Mesenchymal stem cell (in vitro differentiated cells and primary cell): ENCODE measurements around the gene SMIM34.
"Not testable (repeated sequence)": the region's sequence is repeated elsewhere in the genome, so short reads cannot be mapped to it uniquely, and the experiment has no call there.

Experiments
- DNase-seq: peaks from one replicate; pipeline ENCODE4 v3.0.0-alpha.2; 2013
- H2AFZ ChIP-seq: one replicate; pipeline ENCODE4 v1.6.1; 2013; ENCODE audit warnings: low read depth, mild to moderate bottlenecking, control low read depth, inconsistent platforms, low read length, moderate library complexity
- H2AK5ac ChIP-seq: 2 replicates; pipeline ENCODE4 v1.6.1; 2013; ENCODE audit warnings: low read length, moderate library complexity, mild to moderate bottlenecking, inconsistent platforms; ENCODE audit not compliant: severe bottlenecking
- H2BK120ac ChIP-seq: one replicate; pipeline ENCODE4 v1.6.1; 2013; ENCODE audit warnings: low read depth, mild to moderate bottlenecking, inconsistent platforms, low read length, moderate library complexity
- H2BK12ac ChIP-seq, 2 experiments: one replicate each; pipeline ENCODE4 v1.6.1; 2013; ENCODE audit warnings: inconsistent platforms in 2 of 2, low read length in 2 of 2, mild to moderate bottlenecking in 2 of 2, moderate library complexity in 2 of 2, control low read depth in 1 of 2
- H2BK15ac ChIP-seq: one replicate; pipeline ENCODE4 v1.6.1; 2013; ENCODE audit warnings: mild to moderate bottlenecking, low read depth, inconsistent platforms; ENCODE audit not compliant: poor library complexity, severe bottlenecking
- H2BK5ac ChIP-seq: 2 replicates; pipeline ENCODE4 v1.6.1; 2013; ENCODE audit warnings: low read depth, mild to moderate bottlenecking, low read length, control low read depth, inconsistent platforms; ENCODE audit not compliant: poor library complexity, severe bottlenecking
- H3K14ac ChIP-seq, 2 experiments: one replicate each; pipeline ENCODE4 v1.6.1; 2013; ENCODE audit warnings: inconsistent platforms in 2 of 2, low read length in 2 of 2, control low read depth in 1 of 2, mild to moderate bottlenecking in 1 of 2, moderate library complexity in 1 of 2
- H3K18ac ChIP-seq, 2 experiments: one replicate each; pipeline ENCODE4 v1.6.1; 2013; ENCODE audit warnings: inconsistent platforms in 2 of 2, low read length in 2 of 2, control low read depth in 1 of 2, low read depth in 1 of 2, mild to moderate bottlenecking in 1 of 2
- H3K23ac ChIP-seq, 2 experiments: one replicate each; pipeline ENCODE4 v1.6.1; 2013; ENCODE audit warnings: inconsistent platforms in 2 of 2, low read length in 2 of 2, mild to moderate bottlenecking in 2 of 2, moderate library complexity in 2 of 2, control low read depth in 1 of 2
- H3K27ac ChIP-seq: 2 replicates; pipeline ENCODE4 v1.5.1; 2013; ENCODE audit warnings: mild to moderate bottlenecking, moderate library complexity, low read length, control low read depth, inconsistent platforms; ENCODE audit not compliant: poor library complexity, severe bottlenecking
- H3K27me3 ChIP-seq, 2 experiments: 2 replicates each; pipeline versions ENCODE4 v1.6.1 to v1.7.0; 2013; ENCODE audit warnings: low read length in 2 of 2, mild to moderate bottlenecking in 2 of 2, moderate library complexity in 2 of 2, control low read depth in 1 of 2, inconsistent platforms in 1 of 2; ENCODE audit not compliant: control insufficient read depth in 1 of 2, insufficient read depth in 1 of 2
- H3K36me3 ChIP-seq, 2 experiments: 2 replicates each; pipeline versions ENCODE4 v1.6.1 to v1.7.0; 2013; ENCODE audit warnings: low read length in 2 of 2, control low read depth in 1 of 2, inconsistent platforms in 1 of 2, low read depth in 1 of 2, mild to moderate bottlenecking in 1 of 2; ENCODE audit not compliant: insufficient read depth in 2 of 2, control insufficient read depth in 1 of 2
- H3K4ac ChIP-seq, 2 experiments: one replicate each; pipeline ENCODE4 v1.6.1; 2013; ENCODE audit warnings: inconsistent platforms in 2 of 2, low read length in 2 of 2, mild to moderate bottlenecking in 2 of 2, moderate library complexity in 2 of 2, control low read depth in 1 of 2, low read depth in 1 of 2
- H3K4me1 ChIP-seq: 2 replicates; pipeline ENCODE4 v1.6.1; 2013; ENCODE audit warnings: low read depth, low read length, control low read depth; ENCODE audit not compliant: control insufficient read depth, insufficient read depth
- H3K4me2 ChIP-seq: 2 replicates; pipeline ENCODE4 v1.6.1; 2013; ENCODE audit warnings: low read length, mild to moderate bottlenecking, inconsistent platforms; ENCODE audit not compliant: poor library complexity, severe bottlenecking
- H3K4me3 ChIP-seq, 2 experiments: 2 replicates each; pipeline versions ENCODE4 v1.5.1 to v1.7.0; 2013; ENCODE audit warnings: low read length in 2 of 2, mild to moderate bottlenecking in 2 of 2, control low read depth in 1 of 2, low read depth in 1 of 2; ENCODE audit not compliant: insufficient read depth in 1 of 2
- H3K79me1 ChIP-seq: replicated peaks from 2 replicates; pipeline ENCODE4 v1.6.1; 2013; ENCODE audit warnings: mild to moderate bottlenecking, control low read depth, low read length, inconsistent platforms; ENCODE audit not compliant: poor library complexity, severe bottlenecking
- H3K9ac ChIP-seq: 2 replicates; pipeline ENCODE4 v1.7.0; 2013; ENCODE audit warnings: mild to moderate bottlenecking, low read length, moderate library complexity
- H3K9me3 ChIP-seq: 2 replicates; pipeline ENCODE4 v1.7.0; 2013; ENCODE audit warnings: mild to moderate bottlenecking, low read length; ENCODE audit not compliant: control insufficient read depth
- H4K8ac ChIP-seq: one replicate; pipeline ENCODE4 v1.6.1; 2013; ENCODE audit warnings: inconsistent platforms, mild to moderate bottlenecking, low read length, moderate library complexity
- H4K91ac ChIP-seq: one replicate; pipeline ENCODE4 v1.6.1; 2013; ENCODE audit warnings: mild to moderate bottlenecking, low read length, inconsistent platforms
- WGBS: methylation state at CpG from one replicate; pipeline ENCODE4 v1.1.7; 2013; ENCODE audit warnings: mixed read lengths; 5-methylcytosine and 5-hydroxymethylcytosine counted together

The SMIM34 gene

DNA sequence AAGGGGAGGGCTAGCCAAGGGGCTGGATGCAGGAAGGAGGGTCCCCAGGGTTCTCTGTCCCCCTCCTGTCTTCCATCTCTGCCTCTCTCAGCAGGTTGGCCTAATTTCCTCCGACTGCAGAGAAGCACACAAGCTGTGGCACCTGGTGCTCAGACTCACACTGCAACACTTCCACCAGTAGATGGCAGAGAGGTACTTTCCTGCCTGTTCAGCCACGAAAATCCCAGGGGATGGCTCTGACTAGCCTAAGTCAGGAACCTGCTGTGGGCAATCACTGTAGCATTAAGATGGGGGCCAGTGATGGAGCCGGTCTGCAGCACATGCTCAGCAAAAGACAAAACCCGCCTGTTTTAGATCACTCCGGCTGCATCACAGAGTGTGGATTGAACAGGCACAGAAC lies 6.0 kb upstream of the SMIM34 start:
- not testable (repeated sequence) for H2BK12ac ChIP-seq
- no CpG with 5 or more reads among the region's 5 CpGs for WGBS

GRCh38 chr21:34428441-34428840 lies 4.7 kb upstream of the SMIM34 start:
- H2BK5ac ChIP-seq, H3K27me3 ChIP-seq, H2BK120ac ChIP-seq, H2AK5ac ChIP-seq, H2AFZ ChIP-seq, H3K14ac ChIP-seq, H2BK15ac ChIP-seq, H3K9ac ChIP-seq, H3K27ac ChIP-seq, H2BK12ac ChIP-seq, H3K4me3 ChIP-seq, H3K4ac ChIP-seq, H3K4me1 ChIP-seq, H3K9me3 ChIP-seq, H4K8ac ChIP-seq, H3K18ac ChIP-seq, H3K23ac ChIP-seq, H4K91ac ChIP-seq, H3K79me1 ChIP-seq, DNase-seq, H3K4me2 ChIP-seq, H3K36me3 ChIP-seq: not testable (repeated sequence)
- no CpG with 5 or more reads among the region's 6 CpGs for WGBS

More for the DNA sequence above, 6.0 kb upstream of the SMIM34 start:
- not testable (repeated sequence) for H3K9ac ChIP-seq, H3K27ac ChIP-seq, H4K91ac ChIP-seq, H3K9me3 ChIP-seq, H4K8ac ChIP-seq, H2BK120ac ChIP-seq, H3K36me3 ChIP-seq, H2AK5ac ChIP-seq, H3K4me2 ChIP-seq, H3K4ac ChIP-seq, H2AFZ ChIP-seq, H3K27me3 ChIP-seq, H3K18ac ChIP-seq, H3K79me1 ChIP-seq, H2BK15ac ChIP-seq, H2BK5ac ChIP-seq, H3K14ac ChIP-seq, H3K23ac ChIP-seq, H3K4me1 ChIP-seq, H3K4me3 ChIP-seq, DNase-seq

DNA sequence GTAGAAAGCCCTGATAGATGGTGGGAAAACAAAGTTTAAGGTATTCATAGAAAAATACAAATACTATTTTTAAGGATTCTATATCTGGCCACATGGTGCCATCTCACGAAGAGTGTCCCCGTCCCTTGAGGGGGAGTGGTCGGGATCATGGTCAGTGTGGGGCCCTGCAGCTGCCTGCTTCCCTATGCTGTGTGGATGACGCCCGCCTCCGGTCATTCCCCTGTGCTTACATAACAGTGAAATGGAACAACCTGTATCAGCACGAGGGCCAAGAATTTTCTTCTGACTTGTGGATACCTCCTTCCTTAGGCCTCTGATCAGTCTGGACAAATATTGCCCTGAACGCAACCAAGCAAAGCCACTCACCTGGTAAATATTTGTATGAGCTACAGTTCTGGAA lies 3.6 kb upstream of the SMIM34 start:
- H3K4me1 ChIP-seq, H3K9ac ChIP-seq, H3K79me1 ChIP-seq, H2BK15ac ChIP-seq, H2AK5ac ChIP-seq, H2BK12ac ChIP-seq, H4K91ac ChIP-seq, H3K4me2 ChIP-seq, H2BK5ac ChIP-seq, H2BK120ac ChIP-seq, H3K36me3 ChIP-seq, H3K27me3 ChIP-seq, H3K4ac ChIP-seq, DNase-seq, H3K23ac ChIP-seq, H3K14ac ChIP-seq, H3K18ac ChIP-seq, H2AFZ ChIP-seq, H4K8ac ChIP-seq, H3K4me3 ChIP-seq, H3K9me3 ChIP-seq, H3K27ac ChIP-seq: not testable (repeated sequence)
- WGBS = no CpG with 5 or more reads among the region's 8 CpGs

GRCh38 chr21:34417448-34418077 lies 6.2 kb downstream of the SMIM34 start:
- H3K18ac ChIP-seq, H3K4ac ChIP-seq, H3K36me3 ChIP-seq, H2BK12ac ChIP-seq, H3K4me2 ChIP-seq, H3K4me3 ChIP-seq, H3K9ac ChIP-seq, H2BK5ac ChIP-seq, H3K14ac ChIP-seq, H2AFZ ChIP-seq, H3K23ac ChIP-seq, DNase-seq, H3K4me1 ChIP-seq, H2BK15ac ChIP-seq, H2AK5ac ChIP-seq, H3K27ac ChIP-seq, H4K91ac ChIP-seq, H3K79me1 ChIP-seq, H4K8ac ChIP-seq, H2BK120ac ChIP-seq, H3K9me3 ChIP-seq, H3K27me3 ChIP-seq: not testable (repeated sequence)
- WGBS = no CpG with 5 or more reads among the region's 5 CpGs
